ENCODE measurements around the gene PRKD2. TPM values are rescaled to one million over a fixed set of nuclear protein-coding genes. Genes with fewer than 3 reads are reported as not detected.

Gene PRKD2
- total and polyA plus RNA-seq, 2 of the 8 experiments (the other 6 are each of a cell fraction or from before 2014, with no cell fraction given) = 24.4 to 63.8 TPM

DNA sequence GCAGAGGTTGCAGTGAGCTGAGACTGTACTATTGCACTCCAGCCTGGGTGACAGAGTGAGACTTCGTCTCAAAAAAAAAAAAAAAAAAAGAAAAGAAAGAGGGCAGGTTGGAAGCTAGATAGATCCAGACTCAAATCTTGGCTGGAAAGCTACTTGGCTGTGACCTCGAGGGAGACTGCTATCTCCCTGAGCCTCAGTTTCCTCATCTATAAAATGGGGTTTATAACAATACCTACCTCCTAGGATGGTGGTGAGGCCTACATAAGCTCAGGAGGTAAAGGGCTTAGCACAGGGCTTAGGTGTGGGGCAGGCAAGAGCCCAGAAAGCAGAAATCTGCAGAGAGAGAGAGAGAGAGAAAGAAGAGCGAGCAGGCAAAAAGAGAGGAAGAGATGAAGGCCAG lies 31.7 kb downstream of the PRKD2 start:
- Histone ChIP-seq H2BK15ac (ENCODE audit: low read length) (no peak overlapping the region), H3K4me1 (replicated peaks in 1 of 4; ENCODE audit: control insufficient read depth in 3 of 4, insufficient read depth in 4 of 4, low read length in 3 of 4) (no peaks in the 10 kb centered on the region), H4K8ac (ENCODE audit: extremely low read depth, insufficient read depth, low read length) (no peak overlapping the region), H3K36me3 (ENCODE audit: control insufficient read depth in 2 of 4, insufficient read depth in 4 of 4, low read length in 3 of 4) (peaks cover 13 to 58% (median 37%) of the 10 kb centered on the region in 4 experiments), H3K4me2 (ENCODE audit: insufficient read depth in 1 of 2, low read depth in 2 of 2, low read length in 2 of 2) (no peak overlapping the region), H3K18ac (ENCODE audit: extremely low read depth, low read length) (no peak overlapping the region), H3K56ac (replicated peaks; ENCODE audit: insufficient read length, low read depth, low read length) (no peak overlapping the region), H2BK20ac (ENCODE audit: low read length) (no peak overlapping the region), H4K5ac (ENCODE audit: insufficient read length, low read depth, low read length) (no peak overlapping the region), H3K79me1 (ENCODE audit: low read depth, low read length) (no peaks in the 10 kb centered on the region), H2BK5ac (ENCODE audit: low read depth, low read length) (no peak overlapping the region), H3K23ac (ENCODE audit: insufficient read length) (no peak overlapping the region), H3K9ac (replicated peaks in 1 of 4; ENCODE audit: extremely low read depth in 1 of 4, low read depth in 3 of 4, low read length in 3 of 4) (no peak overlapping the region), H3K27ac (ENCODE audit: low read depth, low read length) (no peak overlapping the region), H2BK120ac (replicated peaks; ENCODE audit: low read depth, low read length) (no peak overlapping the region), H3K4ac (replicated peaks; ENCODE audit: insufficient read length, low read depth, low read length) (no peak overlapping the region), H3K23me2 (ENCODE audit: low read depth, low read length) (no peaks in the 10 kb centered on the region), H4K20me1 (replicated peaks in 1 of 2; ENCODE audit: control insufficient read depth in 1 of 2, insufficient read depth in 2 of 2, low read length in 2 of 2) (no peaks in the 10 kb centered on the region), H3K4me3 (ENCODE audit: extremely low read depth in 1 of 4, insufficient read depth in 2 of 4, low read depth in 3 of 4, low read length in 4 of 4) (no peak overlapping the region), H3K27me3 (replicated peaks in 1 of 4; ENCODE audit: control insufficient read depth in 3 of 4, extremely low read depth in 1 of 4, insufficient read depth in 3 of 4, low read length in 3 of 4) (no peaks in the 10 kb centered on the region), H3K9me3 (ENCODE audit: insufficient read depth in 2 of 2, low read depth in 1 of 2, low read length in 1 of 2) (no peaks in the 10 kb centered on the region), H2AK5ac (ENCODE audit: low read depth, low read length) (no peak overlapping the region), H3K79me2 (ENCODE audit: control insufficient read depth in 1 of 2, insufficient read depth in 2 of 2, low read length in 2 of 2) (no peaks in the 10 kb centered on the region), H2AFZ (ENCODE audit: low read length) (no peak overlapping the region), H4K91ac (replicated peaks; ENCODE audit: insufficient read length, low read length) (no peak overlapping the region), H3K14ac (ENCODE audit: insufficient read length) (no peak overlapping the region), H2BK12ac (ENCODE audit: low read depth, low read length) (no peak overlapping the region)
- no peak for DNase-seq (ENCODE audit: low read depth in 1 of 2, low spot score in 2 of 2)
- no peak for FAIRE-seq
- POLR2A ChIA-PET (ENCODE audit: partially characterized antibody) = no interaction called here
- CTCF ChIA-PET (ENCODE audit: partially characterized antibody) = interaction anchor here (0.9 to 1.7 kb wide), 6 partner anchors 11 to 71 kb away, joined by 3 to 5 read pairs (median 4); no protein-coding TSS in a partner anchor
- 94% methylated on average over 2 of the region's 3 CpGs; no CpG with 5 or more reads in 1 of the 2 experiments for WGBS, 2 experiments (ENCODE audit: extremely low coverage in 1 of 2, insufficient coverage in 1 of 2, insufficient read length in 1 of 2, insufficient replicate concordance in 2 of 2, low coverage in 1 of 2, low lambda C conversion rate in 2 of 2, missing lambda C conversion rate in 1 of 2)
- TF ChIP-seq SIX5 (IDR thresholded peaks at IDR 0.05; ENCODE audit: low read depth, low read length) = no peak
- TF ChIP-seq, protein P1, sequence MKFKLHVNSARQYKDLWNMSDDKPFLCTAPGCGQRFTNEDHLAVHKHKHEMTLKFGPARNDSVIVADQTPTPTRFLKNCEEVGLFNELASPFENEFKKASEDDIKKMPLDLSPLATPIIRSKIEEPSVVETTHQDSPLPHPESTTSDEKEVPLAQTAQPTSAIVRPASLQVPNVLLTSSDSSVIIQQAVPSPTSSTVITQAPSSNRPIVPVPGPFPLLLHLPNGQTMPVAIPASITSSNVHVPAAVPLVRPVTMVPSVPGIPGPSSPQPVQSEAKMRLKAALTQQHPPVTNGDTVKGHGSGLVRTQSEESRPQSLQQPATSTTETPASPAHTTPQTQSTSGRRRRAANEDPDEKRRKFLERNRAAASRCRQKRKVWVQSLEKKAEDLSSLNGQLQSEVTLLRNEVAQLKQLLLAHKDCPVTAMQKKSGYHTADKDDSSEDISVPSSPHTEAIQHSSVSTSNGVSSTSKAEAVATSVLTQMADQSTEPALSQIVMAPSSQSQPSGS (IDR thresholded peaks at IDR 0.05; ENCODE audit: low read length) = no peak
- no peak for TF ChIP-seq BACH1 (IDR thresholded peaks at IDR 0.05; ENCODE audit: low read length)
- TF ChIP-seq CHD2 (IDR thresholded peaks at IDR 0.05; ENCODE audit: low read length) = no peak
- TF ChIP-seq SIN3A (conservative IDR thresholded peaks at IDR 0.05 in 1 of 2, IDR thresholded peaks at IDR 0.05 in 1 of 2; ENCODE audit: low read depth in 1 of 2, low read length in 2 of 2) = no peak
- TF ChIP-seq TCF12 (IDR thresholded peaks at IDR 0.05; ENCODE audit: low read depth, low read length) = no peak
- TF ChIP-seq RBBP5 (IDR thresholded peaks at IDR 0.05; ENCODE audit: borderline replicate concordance, low read depth, low read length) = no peak
- TF ChIP-seq BRCA1 (IDR thresholded peaks at IDR 0.05; ENCODE audit: low read depth, low read length) = no peak
- TF ChIP-seq JUN (IDR thresholded peaks at IDR 0.05; ENCODE audit: low read depth, low read length) = no peak
- TF ChIP-seq TAF1 (IDR thresholded peaks at IDR 0.05; ENCODE audit: low read depth, low read length) = no peak
- TF ChIP-seq TBP (IDR thresholded peaks at IDR 0.05; ENCODE audit: low read depth, low read length) = no peak
- TF ChIP-seq FOSL1 (IDR thresholded peaks at IDR 0.05; ENCODE audit: insufficient read depth, low read depth, low read length) = no peak
- TF ChIP-seq GTF2F1 (IDR thresholded peaks at IDR 0.05; ENCODE audit: borderline replicate concordance, low read depth, low read length) = no peak
- no peak for TF ChIP-seq SP1 (IDR thresholded peaks at IDR 0.05; ENCODE audit: low read depth, low read length)
- TF ChIP-seq CREB1 (IDR thresholded peaks at IDR 0.05) = no peak

All from H1 (cell line).